ENCODE data around the gene GOLGB1. TPM values are rescaled to one million over a fixed set of nuclear protein-coding genes. Genes with fewer than 3 reads are reported as not detected.
A peak's percentile ranks its signal among the peaks of the same experiment; 100 is the strongest.

Gene GOLGB1
- total RNA-seq, 1 experiment from 2014 or later = 31.3 TPM

- H3K27ac ChIP-seq (ENCODE audit: low read depth, low read length) = 0 out of 2 replicates have a peak overlapping the region, but pooled peaks have one; percentile 8
- no peak overlapping the region for H2AFZ ChIP-seq (ENCODE audit: low read depth, low read length, poor library complexity, severe bottlenecking)
- no peaks in the 10 kb centered on the region for H4K20me1 ChIP-seq (ENCODE audit: insufficient read depth)
- BruUV-seq (replicated peaks) = TSS peak; percentile 94
- TF ChIP-seq SP1 (IDR thresholded peaks at IDR 0.05; ENCODE audit: low read depth) = no peak
- no peak for TF ChIP-seq CEBPB (IDR thresholded peaks at IDR 0.05; ENCODE audit: low read depth)
- TF ChIP-seq POLR2AphosphoS5 (IDR thresholded peaks at IDR 0.05; ENCODE audit: low read depth, low read length) = no peak
- TF ChIP-seq ELF1 (IDR thresholded peaks at IDR 0.05; ENCODE audit: borderline replicate concordance, low read depth) = no peak
- no peak for TF ChIP-seq FOSL1 (IDR thresholded peaks at IDR 0.05; ENCODE audit: low read depth)
- TF ChIP-seq EZH2 (IDR thresholded peaks at IDR 0.05) = no peak
- TF ChIP-seq, protein P1, sequence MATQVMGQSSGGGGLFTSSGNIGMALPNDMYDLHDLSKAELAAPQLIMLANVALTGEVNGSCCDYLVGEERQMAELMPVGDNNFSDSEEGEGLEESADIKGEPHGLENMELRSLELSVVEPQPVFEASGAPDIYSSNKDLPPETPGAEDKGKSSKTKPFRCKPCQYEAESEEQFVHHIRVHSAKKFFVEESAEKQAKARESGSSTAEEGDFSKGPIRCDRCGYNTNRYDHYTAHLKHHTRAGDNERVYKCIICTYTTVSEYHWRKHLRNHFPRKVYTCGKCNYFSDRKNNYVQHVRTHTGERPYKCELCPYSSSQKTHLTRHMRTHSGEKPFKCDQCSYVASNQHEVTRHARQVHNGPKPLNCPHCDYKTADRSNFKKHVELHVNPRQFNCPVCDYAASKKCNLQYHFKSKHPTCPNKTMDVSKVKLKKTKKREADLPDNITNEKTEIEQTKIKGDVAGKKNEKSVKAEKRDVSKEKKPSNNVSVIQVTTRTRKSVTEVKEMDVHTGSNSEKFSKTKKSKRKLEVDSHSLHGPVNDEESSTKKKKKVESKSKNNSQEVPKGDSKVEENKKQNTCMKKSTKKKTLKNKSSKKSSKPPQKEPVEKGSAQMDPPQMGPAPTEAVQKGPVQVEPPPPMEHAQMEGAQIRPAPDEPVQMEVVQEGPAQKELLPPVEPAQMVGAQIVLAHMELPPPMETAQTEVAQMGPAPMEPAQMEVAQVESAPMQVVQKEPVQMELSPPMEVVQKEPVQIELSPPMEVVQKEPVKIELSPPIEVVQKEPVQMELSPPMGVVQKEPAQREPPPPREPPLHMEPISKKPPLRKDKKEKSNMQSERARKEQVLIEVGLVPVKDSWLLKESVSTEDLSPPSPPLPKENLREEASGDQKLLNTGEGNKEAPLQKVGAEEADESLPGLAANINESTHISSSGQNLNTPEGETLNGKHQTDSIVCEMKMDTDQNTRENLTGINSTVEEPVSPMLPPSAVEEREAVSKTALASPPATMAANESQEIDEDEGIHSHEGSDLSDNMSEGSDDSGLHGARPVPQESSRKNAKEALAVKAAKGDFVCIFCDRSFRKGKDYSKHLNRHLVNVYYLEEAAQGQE (IDR thresholded peaks at IDR 0.05; ENCODE audit: low read depth) = no peak
- TF ChIP-seq TCF7L2 (IDR thresholded peaks at IDR 0.05; ENCODE audit: borderline replicate concordance, extremely low read depth, insufficient read depth, insufficient read length) = no peak
- TF ChIP-seq EGR1 (IDR thresholded peaks at IDR 0.05; ENCODE audit: low read depth) = no peak
- no peak for TF ChIP-seq CBX3 (IDR thresholded peaks at IDR 0.05; ENCODE audit: low read depth)
- no peak for TF ChIP-seq POLR2A (IDR thresholded peaks at IDR 0.05; ENCODE audit: borderline replicate concordance, extremely low read depth, insufficient read depth, insufficient read length)
- H3K9ac ChIP-seq (ENCODE audit: low read length) = peak overlapping the region; percentile 73
- intact Hi-C loops (cut with micrococcal nuclease) = no loop called here
- peak overlapping the region; percentile 72 to 84 for H3K4me3 ChIP-seq (replicated peaks in 1 of 2; ENCODE audit: low read depth in 1 of 2, low read length in 2 of 2)
- POLR2A ChIA-PET = interaction anchor here (0.7 to 1.4 kb wide), 2 partner anchors 40 to 245 kb away, joined by 3 read pairs; no protein-coding TSS in a partner anchor
- CTCF ChIA-PET = no interaction called here
- H3K9me2 ChIP-seq (ENCODE audit: insufficient read depth) = no peaks in the 10 kb centered on the region
- peaks cover 29% of the 10 kb centered on the region for H3K79me2 ChIP-seq (ENCODE audit: insufficient read depth, low read length)
- RAD21 ChIA-PET (ENCODE audit: low non-redundant PET in 1 of 2, low total read pairs in 2 of 2, uncharacterized antibody in 2 of 2, unreplicated experiment in 2 of 2) = no interaction called here
- H3K36me3 ChIP-seq (ENCODE audit: control insufficient read depth in 1 of 2, insufficient read depth in 2 of 2, low read length in 2 of 2) = no peaks in the 10 kb centered on the region
- H3K27me3 ChIP-seq (ENCODE audit: insufficient read depth, low read length) = no peaks in the 10 kb centered on the region
- no peaks in the 10 kb centered on the region for H3K9me3 ChIP-seq (ENCODE audit: control insufficient read depth in 1 of 2, insufficient read depth in 1 of 2, low read depth in 1 of 2, low read length in 2 of 2)
- ATAC-seq = no peak
- peak overlapping the region; percentile 77 for H3K4me2 ChIP-seq (ENCODE audit: low read length)
- peaks cover 3 to 17% of the 10 kb centered on the region in 2 experiments; a peak in 2 of 4 replicates for H3K4me1 ChIP-seq (ENCODE audit: control insufficient read depth in 1 of 2, insufficient read depth in 2 of 2, low read length in 2 of 2)
- no peak for DNase-seq (ENCODE audit: low read depth, low spot score)
These were observed 510 bp upstream of the GOLGB1 start for GRCh38 chr3:121750087-121750415.
